NK-92 (cell line): ENCODE results near the gene ATF4.
"Not testable (repeated sequence)": the region's sequence is repeated elsewhere in the genome, so short reads cannot be mapped to it uniquely, and the experiment has no call there.

Experiments used
- DNase-seq: peaks from one replicate; lab custom pipeline; 2025; ENCODE audit not compliant: unreplicated experiment; lab: John Stamatoyannopoulos, UW

The ATF4 gene

GRCh38 chr22:39489094-39490068 lies 31.0 kb upstream of the ATF4 start:
- no peak for DNase-seq

GRCh38 chr22:39490135-39490798 lies 30.1 kb upstream of the ATF4 start:
- no peak for DNase-seq

DNA sequence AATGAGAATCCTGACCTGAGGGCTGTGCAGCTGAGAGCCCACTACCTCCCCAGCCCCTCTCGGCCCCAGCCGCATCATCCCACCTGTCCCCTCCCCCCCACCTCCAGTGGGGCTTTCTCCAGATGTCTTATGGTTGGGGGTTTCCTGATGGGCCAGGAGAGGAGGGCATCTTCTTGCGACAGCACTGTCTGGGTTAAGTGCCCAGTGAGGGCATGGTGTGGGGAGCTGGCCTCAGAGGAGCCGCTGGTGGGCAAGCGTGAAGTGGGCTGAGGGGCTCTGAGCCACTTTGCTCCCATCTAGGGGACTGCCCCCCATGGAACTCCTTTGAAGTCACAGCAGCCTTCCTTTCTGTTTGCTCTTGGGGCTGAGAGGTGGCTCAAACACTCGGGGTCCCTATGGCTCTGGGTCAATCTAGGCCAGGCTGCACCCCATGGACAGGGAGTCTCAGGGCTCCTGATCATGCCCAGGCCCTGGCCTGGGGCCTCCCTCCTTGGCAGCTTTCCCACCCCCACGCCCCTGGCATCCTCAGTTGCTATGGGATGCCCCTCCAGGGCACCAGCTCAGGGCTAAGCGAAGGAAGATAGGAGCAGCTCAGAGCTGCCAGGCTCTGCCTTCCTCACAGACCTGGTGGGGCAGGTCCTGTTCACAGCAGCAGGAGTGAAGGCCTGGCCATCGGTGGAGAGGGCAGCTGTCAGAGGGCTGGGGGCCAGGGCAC lies 29.2 kb upstream of the ATF4 start:
- DNase-seq = no peak

GRCh38 chr22:39491696-39492095 lies 28.7 kb upstream of the ATF4 start:
- no peak for DNase-seq

GRCh38 chr22:39492186-39492585 lies 28.2 kb upstream of the ATF4 start:
- no peak for DNase-seq

- no peak for DNase-seq
Measured at GRCh38 chr22:39493759-39494158, 26.6 kb upstream of the ATF4 start.

DNA sequence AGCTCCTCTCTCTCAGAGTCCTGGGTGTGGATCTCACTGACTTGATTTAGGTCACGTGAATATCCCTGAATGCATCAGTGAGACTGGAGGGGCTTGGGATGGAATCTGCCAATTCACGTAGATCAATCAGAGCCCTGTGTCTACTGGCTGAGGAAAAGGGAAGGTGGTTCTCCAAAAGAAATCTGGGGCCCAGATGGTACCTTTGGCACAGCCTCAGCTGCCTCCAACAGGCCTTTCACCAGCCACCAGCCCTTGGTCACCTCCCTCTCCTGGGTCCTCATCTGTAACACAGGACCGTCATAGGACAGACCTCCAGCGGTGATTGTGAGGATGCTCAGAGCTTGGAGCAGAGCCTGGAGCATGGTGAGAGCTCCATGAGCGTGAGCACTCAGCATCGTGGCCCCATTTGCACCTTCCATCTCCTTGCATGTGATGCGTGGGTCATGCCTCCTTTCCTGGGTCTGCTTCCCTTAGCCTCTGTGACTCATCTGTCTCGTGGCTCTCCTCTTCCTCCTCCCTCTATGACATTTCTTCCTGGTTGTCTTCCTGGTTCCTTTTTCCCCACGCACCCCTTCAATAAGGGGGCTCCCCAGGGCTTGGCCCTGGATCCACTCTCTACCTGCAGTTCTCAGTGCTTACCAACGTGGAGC lies 25.8 kb upstream of the ATF4 start:
- no peak for DNase-seq

DNA sequence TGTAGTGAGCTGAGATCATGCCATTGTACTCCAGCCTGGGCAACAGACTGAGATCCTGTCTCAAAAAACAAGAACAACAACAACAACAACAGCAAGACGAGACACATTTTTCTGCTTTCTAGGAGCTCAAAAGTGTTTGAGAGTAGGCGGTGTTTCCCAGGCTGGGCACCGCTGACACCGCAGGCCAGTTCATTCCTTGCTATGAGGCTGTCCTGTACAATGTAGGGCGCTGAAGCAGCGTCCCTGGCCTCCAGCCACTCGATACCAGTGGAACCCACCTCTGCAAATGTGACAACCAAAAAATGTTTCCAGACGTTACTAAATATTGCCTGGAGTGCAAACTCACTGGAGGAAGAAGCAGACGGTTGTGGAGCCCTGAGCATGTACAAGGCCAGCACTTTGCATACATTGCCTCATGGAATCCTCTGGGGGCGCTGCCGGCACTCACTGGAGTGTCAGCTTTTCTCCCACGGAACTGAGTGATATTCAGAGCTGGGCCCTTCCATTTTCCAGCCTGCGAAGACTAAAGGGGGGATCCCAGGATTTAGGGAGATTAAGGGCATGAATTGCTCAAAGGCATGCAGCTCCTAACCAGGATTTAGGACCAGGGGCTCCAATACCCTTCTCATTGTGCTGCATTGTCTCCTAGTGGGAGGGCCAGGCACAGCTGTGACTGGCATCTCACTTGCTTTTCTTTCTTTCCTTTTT lies 24.1 kb upstream of the ATF4 start:
- no peak for DNase-seq

- no peak for DNase-seq
Measured at GRCh38 chr22:39497429-39497828, 22.9 kb upstream of the ATF4 start.

GRCh38 chr22:39498368-39498767 lies 22.0 kb upstream of the ATF4 start:
- no peak for DNase-seq

DNA sequence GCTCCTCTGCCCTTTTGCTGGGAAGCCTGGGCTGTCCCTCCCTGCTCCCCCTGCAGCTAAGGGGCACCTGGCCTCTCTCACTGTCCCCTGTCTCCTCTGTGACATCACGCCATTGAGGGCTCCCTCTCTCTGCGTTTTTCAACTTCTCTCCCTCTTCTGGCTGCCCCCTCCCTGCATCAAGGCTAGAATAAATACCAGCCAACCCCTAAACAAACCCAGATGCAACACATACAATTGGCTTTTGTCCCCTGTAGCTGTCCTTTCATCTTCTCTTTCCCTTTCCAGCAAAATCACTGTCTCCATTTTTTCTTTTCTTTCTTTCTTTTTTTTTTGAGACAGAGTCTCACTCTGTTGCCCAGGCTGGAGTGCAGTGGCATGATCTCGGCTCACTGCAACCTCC lies 21.6 kb upstream of the ATF4 start:
- no peak for DNase-seq

- DNase-seq = no peak
Measured at GRCh38 chr22:39500101-39500500, 20.3 kb upstream of the ATF4 start.

DNA sequence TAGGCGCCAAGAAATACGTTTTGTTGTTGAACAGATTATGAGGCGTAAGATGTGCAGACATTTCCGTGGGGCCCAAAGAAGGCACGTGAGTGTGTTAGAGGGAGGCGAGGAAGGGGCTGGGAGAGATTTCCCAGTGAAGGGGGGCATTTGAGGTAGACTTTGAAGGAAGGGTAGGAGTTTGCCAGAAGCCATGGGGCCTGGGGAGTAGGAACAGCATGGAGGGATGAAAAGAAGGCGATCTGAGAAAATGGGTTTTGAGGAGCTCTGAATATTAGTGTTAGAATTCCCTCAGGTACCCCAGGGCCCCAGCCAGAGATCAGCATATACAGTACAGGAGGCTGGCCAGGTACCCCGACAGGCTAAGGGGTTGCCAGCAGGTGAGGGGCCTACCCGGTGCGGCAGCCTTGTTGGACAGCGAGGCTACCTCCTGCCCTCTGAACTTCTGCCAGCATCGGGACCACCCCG lies 18.7 kb upstream of the ATF4 start:
- DNase-seq = no peak

DNA sequence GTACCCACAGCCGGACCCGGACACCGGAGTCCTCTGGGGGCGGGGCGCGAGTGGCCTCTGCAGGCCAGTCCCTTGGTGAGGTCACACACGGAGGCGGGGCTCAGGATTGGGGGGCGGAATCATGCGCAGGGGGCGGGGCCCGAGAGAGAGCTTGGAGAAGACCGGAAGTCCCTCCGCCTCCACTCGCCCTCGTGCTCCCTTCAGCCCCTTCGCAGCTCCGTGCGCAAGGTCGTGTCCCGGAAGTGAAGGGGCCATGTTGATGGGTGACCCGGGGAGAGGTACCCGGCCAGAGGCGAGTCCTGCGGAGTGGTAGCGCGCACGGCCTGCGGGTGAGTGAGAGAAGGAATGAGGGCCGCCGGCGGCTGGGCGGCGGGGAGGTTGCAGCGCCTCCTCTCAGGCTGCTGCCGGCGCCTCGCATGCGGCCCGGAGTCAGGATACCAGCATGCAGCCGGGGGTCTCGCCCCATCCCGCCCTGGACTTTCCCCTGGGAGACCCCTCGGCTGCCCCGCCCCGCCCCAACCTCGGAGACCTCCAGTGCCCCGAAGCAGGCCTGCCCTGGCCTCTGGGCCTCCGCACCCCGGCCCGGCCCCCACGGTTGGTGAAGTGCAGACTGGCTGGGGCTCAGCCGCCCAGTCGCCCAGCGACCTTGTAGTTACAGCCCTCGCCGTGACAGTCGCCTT lies 18.1 kb upstream of the ATF4 start, which contains the start of gene MIEF1:
Gene MIEF1 (plus strand): TSS at position 182 of the 680 bp plus-strand sequence. CDS start 9,005 bp downstream, outside the sequence.
- DNase-seq = peak; percentile 37

DNA sequence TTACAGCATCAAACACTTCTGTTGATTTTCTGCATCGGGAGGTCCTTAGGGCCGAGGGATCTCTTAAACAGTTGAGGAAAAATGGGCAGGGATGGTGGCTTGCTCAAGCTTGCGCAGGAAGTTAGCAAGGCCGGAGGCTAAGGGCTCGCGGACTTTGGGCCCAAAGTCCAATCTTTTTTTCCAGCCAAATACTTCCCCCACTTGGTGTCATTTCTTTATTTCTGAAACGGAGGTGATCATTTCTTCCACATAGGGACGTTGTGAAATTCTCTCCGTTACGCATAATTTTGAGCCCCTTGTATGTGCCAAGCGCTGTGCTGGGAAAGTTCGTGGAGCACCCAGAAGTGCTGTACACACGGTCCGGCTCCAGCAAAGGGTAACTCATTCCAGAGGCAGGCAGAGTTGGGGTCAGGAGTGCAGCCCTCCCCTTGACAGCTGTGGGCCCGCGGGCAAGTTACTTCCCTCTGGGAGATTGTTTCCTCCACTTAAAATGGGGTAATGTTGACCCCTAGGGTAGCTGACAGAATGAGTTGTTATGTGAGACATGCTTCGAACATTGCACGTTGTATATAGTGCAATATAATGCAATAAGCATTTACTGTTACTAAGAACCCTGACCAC lies 17.5 kb upstream of the ATF4 start:
- no peak for DNase-seq

- no peak for DNase-seq
Measured at GRCh38 chr22:39503630-39504029, 16.7 kb upstream of the ATF4 start.

- no peak for DNase-seq
Measured at GRCh38 chr22:39504071-39504470, 16.3 kb upstream of the ATF4 start.

GRCh38 chr22:39507021-39507420 lies 13.3 kb upstream of the ATF4 start:
- DNase-seq = not testable (repeated sequence)

DNA sequence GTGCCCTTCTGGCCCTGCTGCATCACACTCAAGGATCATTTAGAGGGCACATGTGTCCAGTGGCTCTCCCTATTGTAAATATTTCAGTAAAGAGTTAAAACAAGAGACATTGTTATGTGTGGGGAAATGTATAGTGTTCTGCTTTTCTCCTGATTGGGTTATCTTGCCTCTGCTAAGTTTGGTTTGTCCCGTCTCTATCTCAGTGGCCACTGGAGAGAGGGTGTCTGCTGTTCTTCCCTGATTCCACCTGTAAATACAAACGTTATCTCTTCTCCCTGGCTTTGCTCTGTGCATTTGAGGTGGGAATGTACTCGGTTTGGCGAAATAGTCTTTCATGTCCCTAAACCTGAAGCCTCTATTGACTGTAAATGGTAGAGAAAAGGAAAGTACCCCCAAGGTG lies 12.0 kb upstream of the ATF4 start:
- DNase-seq = no peak
